Measurements from ENCODE around the gene ACTR6. TPM values are rescaled to one million over a fixed set of nuclear protein-coding genes. Genes with fewer than 3 reads are reported as not detected.
"Not testable (repeated sequence)": the region's sequence is repeated elsewhere in the genome, so short reads cannot be mapped to it uniquely, and the experiment has no call there.

Gene ACTR6
- total RNA-seq, 6 donors from 2014 or later, result 3.6 to 27.7 (median 16.3) TPM

GRCh38 chr12:100170313-100170858 lies 30.2 kb upstream of the ACTR6 start:
- H3K27me3 ChIP-seq, result no peaks in the 10 kb centered on the region
- H3K36me3 ChIP-seq, result no peaks in the 10 kb centered on the region
- no peaks in the 10 kb centered on the region for H3K4me1 ChIP-seq
- ATAC-seq (ENCODE audit: low FRiP score in 2 of 2) (no peak), DNase-seq (no peak)
- 90 to 92% methylated on average over 4 to 7 of the region's 7 CpGs for WGBS, 2 donors
- no peaks in the 10 kb centered on the region for H3K9me3 ChIP-seq
- TF ChIP-seq EP300 (IDR thresholded peaks at IDR 0.05), result no peak
- TF ChIP-seq POLR2AphosphoS5 (IDR thresholded peaks at IDR 0.05), result no peak
- TF ChIP-seq POLR2A (IDR thresholded peaks at IDR 0.05), result no peak
- H3K4me3 ChIP-seq, result no peak overlapping the region
- H3K27ac ChIP-seq, result no peak overlapping the region

- no peak overlapping the region for H3K4me3 ChIP-seq
- H3K4me1 ChIP-seq, result no peaks in the 10 kb centered on the region
- no peak for ATAC-seq (ENCODE audit: low FRiP score in 2 of 2)
- DNase-seq, result no peak
- no peak overlapping the region for H3K27ac ChIP-seq
- no peaks in the 10 kb centered on the region for H3K36me3 ChIP-seq
- H3K27me3 ChIP-seq, result no peaks in the 10 kb centered on the region
- TF ChIP-seq POLR2AphosphoS5 (IDR thresholded peaks at IDR 0.05) (no peak), CTCF (IDR thresholded peaks at IDR 0.05) (no peak), POLR2A (IDR thresholded peaks at IDR 0.05) (no peak), EP300 (IDR thresholded peaks at IDR 0.05) (no peak)
- no peaks in the 10 kb centered on the region for H3K9me3 ChIP-seq
Observed at GRCh38 chr12:100171248-100171647, 29.4 kb upstream of the ACTR6 start.

- DNase-seq (no peak), ATAC-seq (ENCODE audit: low FRiP score in 2 of 2) (no peak)
- H3K27ac ChIP-seq, result no peak overlapping the region
- no peaks in the 10 kb centered on the region for H3K27me3 ChIP-seq
- H3K4me3 ChIP-seq, result no peak overlapping the region
- no peaks in the 10 kb centered on the region for H3K4me1 ChIP-seq
- WGBS, 2 donors, result 95 to 96% methylated on average over 6 of the region's 6 CpGs
- TF ChIP-seq EP300 (IDR thresholded peaks at IDR 0.05) (no peak), POLR2AphosphoS5 (IDR thresholded peaks at IDR 0.05) (no peak), CTCF (IDR thresholded peaks at IDR 0.05) (no peak), POLR2A (IDR thresholded peaks at IDR 0.05) (no peak)
- H3K9me3 ChIP-seq, result no peaks in the 10 kb centered on the region
- H3K36me3 ChIP-seq, result no peaks in the 10 kb centered on the region
Observed at GRCh38 chr12:100173111-100173510, 27.5 kb upstream of the ACTR6 start.

- TF ChIP-seq EP300 (IDR thresholded peaks at IDR 0.05) (no peak), POLR2A (IDR thresholded peaks at IDR 0.05) (no peak), CTCF (IDR thresholded peaks at IDR 0.05) (no peak), POLR2AphosphoS5 (IDR thresholded peaks at IDR 0.05) (no peak)
- H3K4me3 ChIP-seq, result no peak overlapping the region
- DNase-seq (no peak), ATAC-seq (ENCODE audit: low FRiP score in 2 of 2) (no peak)
- no peaks in the 10 kb centered on the region for H3K9me3 ChIP-seq
- H3K36me3 ChIP-seq, result no peaks in the 10 kb centered on the region
- H3K27me3 ChIP-seq, result no peaks in the 10 kb centered on the region
- no peak overlapping the region for H3K27ac ChIP-seq
- H3K4me1 ChIP-seq, result no peaks in the 10 kb centered on the region
Observed at GRCh38 chr12:100174495-100174894, 26.1 kb upstream of the ACTR6 start.

- H3K9me3 ChIP-seq; ATAC-seq (ENCODE audit: low FRiP score in 2 of 2); DNase-seq; H3K4me3 ChIP-seq; H3K27ac ChIP-seq; H3K4me1 ChIP-seq; H3K36me3 ChIP-seq; H3K27me3 ChIP-seq: not testable (repeated sequence)
- WGBS, 2 donors, result 93 to 94% methylated on average over 8 of the region's 8 CpGs
Observed at GRCh38 chr12:100176493-100176892, 24.1 kb upstream of the ACTR6 start.

GRCh38 chr12:100179252-100179651 lies 21.4 kb upstream of the ACTR6 start:
- H3K27me3 ChIP-seq, result no peaks in the 10 kb centered on the region
- TF ChIP-seq POLR2AphosphoS5 (IDR thresholded peaks at IDR 0.05) (no peak), EP300 (IDR thresholded peaks at IDR 0.05) (no peak), CTCF (IDR thresholded peaks at IDR 0.05) (no peak), POLR2A (IDR thresholded peaks at IDR 0.05) (no peak)
- no peaks in the 10 kb centered on the region for H3K9me3 ChIP-seq
- H3K4me1 ChIP-seq, result no peaks in the 10 kb centered on the region
- ATAC-seq (ENCODE audit: low FRiP score in 2 of 2), result no peak
- 95 to 97% methylated on average over 2 of the region's 2 CpGs for WGBS, 2 donors
- H3K27ac ChIP-seq, result no peak overlapping the region
- DNase-seq, result no peak
- no peak overlapping the region for H3K4me3 ChIP-seq
- H3K36me3 ChIP-seq, result no peaks in the 10 kb centered on the region
